Fibroblast of lung (primary cell): Measurements from ENCODE around the gene UBE2H. TPM values are rescaled to one million over a fixed set of nuclear protein-coding genes. Genes with fewer than 3 reads are reported as not detected.

ENCODE experiments used
- DNase-seq, 2 donors: peaks; one replicate each; pipeline versions ENCODE4 v3.0.0 to v3.0.0-alpha.2; 2010; ENCODE audit warnings: low read depth in 2 of 2
- H2AFZ ChIP-seq: 2 replicates; pipeline ENCODE4 v1.5.1; 2012; ENCODE audit warnings: low read length, control low read depth, inconsistent platforms
- H3K27ac ChIP-seq: 2 replicates; pipeline ENCODE4 v1.5.1; 2011; ENCODE audit warnings: low read length, control low read depth; ENCODE audit not compliant: insufficient read depth
- H3K27me3 ChIP-seq: 2 replicates; pipeline ENCODE4 v1.5.1; 2011; ENCODE audit warnings: mild to moderate bottlenecking, low read length; ENCODE audit not compliant: control insufficient read depth, insufficient read depth
- H3K36me3 ChIP-seq: 2 replicates; pipeline ENCODE4 v1.5.1; 2011; ENCODE audit warnings: low read length; ENCODE audit not compliant: control insufficient read depth, insufficient read depth
- H3K4me1 ChIP-seq: 2 replicates; pipeline ENCODE4 v1.5.1; 2011; ENCODE audit warnings: low read length; ENCODE audit not compliant: control insufficient read depth, insufficient read depth; ENCODE audit errors: extremely low read depth
- H3K4me2 ChIP-seq: 2 replicates; pipeline ENCODE4 v1.5.1; 2011; ENCODE audit warnings: low read length, control low read depth; ENCODE audit not compliant: insufficient read depth; ENCODE audit errors: extremely low read depth
- H3K4me3 ChIP-seq, 4 experiments: fragments of 200-600 bp in 1 of 4; sonication (generic) in 1 of 4; replicated peaks in 1 of 4; 2 replicates each; pipeline ENCODE4 v1.5.1; 2011 to 2016; ENCODE audit warnings: low read length in 4 of 4, low read depth in 3 of 4, mild to moderate bottlenecking in 3 of 4, control low read depth in 2 of 4, inconsistent platforms in 1 of 4, mixed read lengths in 1 of 4; ENCODE audit not compliant: insufficient read depth in 1 of 4; ENCODE audit errors: control extremely low read depth in 1 of 4
- H3K79me2 ChIP-seq: 2 replicates; pipeline ENCODE4 v1.5.1; 2012; ENCODE audit warnings: mild to moderate bottlenecking, low read length, inconsistent platforms; ENCODE audit not compliant: control insufficient read depth, insufficient read depth
- H3K9ac ChIP-seq: 2 replicates; pipeline ENCODE4 v1.5.1; 2011; ENCODE audit warnings: mild to moderate bottlenecking, low read length, control low read depth; ENCODE audit not compliant: insufficient read depth
- H3K9me3 ChIP-seq: 2 replicates; pipeline ENCODE4 v1.5.1; 2012; ENCODE audit warnings: low read depth, low read length; ENCODE audit not compliant: control insufficient read depth, insufficient read depth
- H4K20me1 ChIP-seq: 2 replicates; pipeline ENCODE4 v1.5.1; 2011; ENCODE audit warnings: low read length; ENCODE audit not compliant: control insufficient read depth, insufficient read depth; ENCODE audit errors: extremely low read depth
- CTCF ChIP-seq, 2 donors: IDR thresholded peaks in 1 of 2; conservative IDR thresholded peaks in 1 of 2; 1 replicate in 1 of 2; 2 replicates in 1 of 2; pipeline ENCODE4 v1.5.1; 2011 to 2012; ENCODE audit warnings: low read length in 2 of 2, control low read depth in 1 of 2, inconsistent platforms in 1 of 2, low read depth in 1 of 2, mild to moderate bottlenecking in 1 of 2
- EZH2 ChIP-seq: IDR thresholded peaks from 2 replicates; pipeline ENCODE4 v1.5.1; 2012; ENCODE audit warnings: low read length, control low read depth, mild to moderate bottlenecking; ENCODE audit errors: missing control alignments
- polyA plus RNA-seq, 2 donors: library from polyadenylated mRNA; depleted of rRNA in 1 of 2; stranded (reverse) in 1 of 2; unstranded in 1 of 2; fragments of >200 nt; gene quantifications; 2 replicates each; pipeline ENCODE4 v1.2.1, GENCODE V29; 2011 to 2012; ENCODE audit warnings: missing spikeins in 1 of 2
- total RNA-seq: library from RNA; depleted of rRNA; stranded (reverse); fragments of >200 nt; gene quantifications from 2 replicates; pipeline ENCODE4 v1.2.1, GENCODE V29; 2014

Gene UBE2H
- total and polyA plus RNA-seq, 2 donors (not counting 1 experiment from before 2014, with no cell fraction given): 76.0 to 102 TPM

DNA sequence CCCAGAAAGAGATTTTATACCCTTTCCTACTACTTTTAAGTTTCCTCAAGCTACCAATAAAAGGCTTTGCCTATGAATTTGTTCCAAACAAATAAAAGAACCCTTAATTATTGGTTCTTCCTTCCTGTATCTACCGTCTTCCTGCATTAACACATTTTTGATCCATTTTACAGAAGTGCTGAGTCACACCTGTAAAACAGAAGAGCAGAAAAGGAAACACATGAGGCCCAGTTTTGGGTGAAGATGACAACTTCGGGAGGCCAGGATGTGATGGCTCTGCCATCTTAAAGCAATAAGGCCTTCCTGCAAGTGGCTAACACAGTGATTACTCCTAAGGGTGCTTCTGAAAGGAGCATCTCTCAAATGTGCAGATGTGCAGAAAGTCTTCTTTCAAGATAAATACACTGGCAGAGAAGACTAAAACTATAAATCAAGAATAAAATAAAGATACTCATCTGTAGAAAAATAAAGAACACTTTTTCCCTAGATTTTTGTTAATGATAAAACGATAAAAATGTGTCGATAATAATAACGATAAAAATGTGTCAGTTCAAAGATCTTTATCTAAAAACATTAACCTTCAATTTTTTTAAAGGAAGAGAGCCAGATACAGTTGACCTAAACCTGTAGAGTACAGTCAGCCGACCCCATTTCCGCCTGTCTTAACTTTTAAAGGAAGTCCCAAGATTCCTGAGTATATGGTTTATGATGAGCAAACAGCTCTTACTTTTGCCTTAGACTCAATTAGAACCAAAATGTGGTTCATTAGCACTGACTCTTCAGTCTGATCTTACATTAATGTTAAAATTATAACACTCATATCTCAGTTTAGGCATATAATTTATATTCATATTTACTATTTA lies 108.6 kb downstream of the UBE2H start:
- Histone ChIP-seq H2AFZ (no peak overlapping the region), H3K27me3 (no peaks in the 10 kb centered on the region), H3K79me2 (no peaks in the 10 kb centered on the region), H3K36me3 (peaks cover 2% of the 10 kb centered on the region), H3K4me2 (no peak overlapping the region), H3K27ac (no peak overlapping the region), H3K4me1 (peaks cover 18% of the 10 kb centered on the region), H3K4me3 (no peak overlapping the region), H4K20me1 (no peaks in the 10 kb centered on the region), H3K9ac (no peak overlapping the region), H3K9me3 (no peaks in the 10 kb centered on the region)
- TF ChIP-seq CTCF (conservative IDR thresholded peaks at IDR 0.05 in 1 of 2, IDR thresholded peaks at IDR 0.05 in 1 of 2; ENCODE audit: low read depth in 1 of 2, low read length in 2 of 2): no peak
- TF ChIP-seq EZH2: no peak
- DNase-seq: no peak

- Histone ChIP-seq H3K4me2 (no peak overlapping the region), H3K36me3 (peaks cover 4% of the 10 kb centered on the region), H3K9me3 (no peaks in the 10 kb centered on the region), H3K79me2 (no peaks in the 10 kb centered on the region), H3K27ac (no peak overlapping the region), H3K4me1 (peaks cover 18% of the 10 kb centered on the region), H3K4me3 (no peak overlapping the region), H3K27me3 (no peaks in the 10 kb centered on the region), H2AFZ (no peak overlapping the region), H3K9ac (no peak overlapping the region), H4K20me1 (no peaks in the 10 kb centered on the region)
- no peak for DNase-seq
- no peak for TF ChIP-seq EZH2
- TF ChIP-seq CTCF (conservative IDR thresholded peaks at IDR 0.05 in 1 of 2, IDR thresholded peaks at IDR 0.05 in 1 of 2; ENCODE audit: low read depth in 1 of 2, low read length in 2 of 2): no peak
These were observed 109.3 kb downstream of the UBE2H start for GRCh38 chr7:129843365-129843898.

DNA sequence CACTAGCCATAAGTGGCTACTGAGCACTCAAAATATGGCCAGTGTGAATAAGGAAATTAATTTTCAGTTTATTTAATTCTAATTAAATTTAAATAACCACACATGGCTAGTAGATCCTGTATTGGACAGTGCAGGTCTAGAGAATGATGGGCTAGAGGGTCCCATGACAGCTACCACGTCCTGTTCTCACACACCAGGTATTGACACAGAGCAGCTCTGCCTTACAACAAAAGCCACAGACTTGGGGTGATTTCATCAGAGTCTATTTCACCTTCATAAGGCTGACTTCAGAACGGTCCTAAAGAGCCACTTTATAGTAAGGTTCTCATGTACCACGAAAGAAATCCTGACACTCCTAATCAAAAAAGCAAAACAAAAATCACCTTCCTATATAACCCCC lies 111.3 kb downstream of the UBE2H start:
- Histone ChIP-seq H3K36me3 (peaks cover 5% of the 10 kb centered on the region), H3K27ac (no peak overlapping the region), H3K4me2 (no peak overlapping the region), H4K20me1 (no peaks in the 10 kb centered on the region), H3K9me3 (no peaks in the 10 kb centered on the region), H3K27me3 (no peaks in the 10 kb centered on the region), H3K9ac (no peak overlapping the region), H3K4me3 (no peak overlapping the region), H2AFZ (no peak overlapping the region), H3K79me2 (no peaks in the 10 kb centered on the region), H3K4me1 (peaks cover 16% of the 10 kb centered on the region)
- TF ChIP-seq EZH2 (no peak), CTCF (conservative IDR thresholded peaks at IDR 0.05 in 1 of 2, IDR thresholded peaks at IDR 0.05 in 1 of 2; ENCODE audit: low read depth in 1 of 2, low read length in 2 of 2) (no peak)
- no peak for DNase-seq
